Keratinocyte (primary cell): ENCODE measurements around the gene PEPD. TPM values are rescaled to one million over a fixed set of nuclear protein-coding genes. Genes with fewer than 3 reads are reported as not detected.

Experiments used
- DNase-seq: peaks from one replicate; pipeline ENCODE4 v3.0.0-alpha.2; 2011; ENCODE audit warnings: low read depth, missing footprints, low spot score
- FAIRE-seq: peaks from 2 replicates; lab custom pipeline; 2011; peaks lifted over from hg19 to GRCh38; lab: Jason Lieb, UNC
- H2AFZ ChIP-seq: 2 replicates; pipeline ENCODE4 v1.6.0; 2012; ENCODE audit warnings: low read length, control low read depth, inconsistent platforms; ENCODE audit not compliant: control insufficient read depth
- H3K27ac ChIP-seq: 2 replicates; pipeline ENCODE4 v1.5.1; 2011; ENCODE audit warnings: low read length; ENCODE audit not compliant: control insufficient read depth, insufficient read depth
- H3K27me3 ChIP-seq: 3 replicates; pipeline ENCODE4 v1.6.0; 2011; ENCODE audit warnings: low read length; ENCODE audit not compliant: control insufficient read depth, insufficient read depth; ENCODE audit errors: extremely low read depth
- H3K36me3 ChIP-seq, 2 experiments: 2 replicates in 1 of 2; 3 replicates in 1 of 2; pipeline ENCODE4 v1.5.1; 2011; ENCODE audit warnings: low read length in 2 of 2, mild to moderate bottlenecking in 1 of 2; ENCODE audit not compliant: control insufficient read depth in 2 of 2, insufficient read depth in 2 of 2; ENCODE audit errors: extremely low read depth in 1 of 2
- H3K4me1 ChIP-seq: 3 replicates; pipeline ENCODE4 v1.5.1; 2011; ENCODE audit warnings: low read length; ENCODE audit not compliant: control insufficient read depth, insufficient read depth; ENCODE audit errors: extremely low read depth
- H3K4me2 ChIP-seq: 3 replicates; pipeline ENCODE4 v1.6.0; 2011; ENCODE audit warnings: low read depth, low read length; ENCODE audit not compliant: control insufficient read depth, insufficient read depth; ENCODE audit errors: extremely low read depth
- H3K4me3 ChIP-seq, 3 experiments: fragments of 200-600 bp in 1 of 3; sonication (generic) in 1 of 3; 2 replicates in 2 of 3; 3 replicates in 1 of 3; pipeline ENCODE4 v1.5.1; 2011 to 2016; ENCODE audit warnings: low read length in 3 of 3, mild to moderate bottlenecking in 3 of 3, control low read depth in 2 of 3, inconsistent platforms in 1 of 3, low read depth in 1 of 3, mixed read lengths in 1 of 3, mixed run types in 1 of 3, moderate library complexity in 1 of 3; ENCODE audit not compliant: control insufficient read depth in 2 of 3, insufficient read depth in 2 of 3; ENCODE audit errors: extremely low read depth in 1 of 3
- H3K79me2 ChIP-seq: 2 replicates; pipeline ENCODE4 v1.6.0; 2012; ENCODE audit warnings: low read length; ENCODE audit not compliant: control insufficient read depth, insufficient read depth
- H3K9ac ChIP-seq: 3 replicates; pipeline ENCODE4 v1.6.0; 2011; ENCODE audit warnings: low read length; ENCODE audit not compliant: control insufficient read depth, insufficient read depth; ENCODE audit errors: extremely low read depth
- H3K9me1 ChIP-seq: 3 replicates; pipeline ENCODE4 v1.6.0; 2011; ENCODE audit warnings: low read length; ENCODE audit not compliant: control insufficient read depth, insufficient read depth; ENCODE audit errors: extremely low read depth
- H3K9me3 ChIP-seq: 2 replicates; pipeline ENCODE4 v1.5.1; 2012; ENCODE audit warnings: low read depth, low read length; ENCODE audit not compliant: control insufficient read depth
- H4K20me1 ChIP-seq: 3 replicates; pipeline ENCODE4 v1.6.0; 2011; ENCODE audit warnings: low read length; ENCODE audit not compliant: control insufficient read depth, insufficient read depth; ENCODE audit errors: extremely low read depth
- EZH2 ChIP-seq: IDR thresholded peaks from one replicate; pipeline ENCODE4 v1.6.1; 2012; ENCODE audit warnings: inconsistent platforms, mild to moderate bottlenecking, low read length, moderate library complexity
- dilution Hi-C: fragments of 300-500 bp; cut with MboI; formaldehyde crosslinking; loops from one replicate; pipeline ENCODE4 v1.7.0; 2020; ENCODE audit warnings: low sequenced_read_pairs; ENCODE audit not compliant: extremely low pct_ligation_motif_present
- polyA plus RNA-seq, 5 experiments: library from polyadenylated mRNA; depleted of rRNA in 3 of 5; stranded (reverse) in 3 of 5; stranded (forward) in 1 of 5; unstranded in 1 of 5; fragments of >200 nt; gene quantifications; 1 replicate in 1 of 5; 2 replicates in 3 of 5; 3 replicates in 1 of 5; pipeline versions ENCODE4 v1.2.1 to v1.2.3, GENCODE V29; 2011 to 2012; ENCODE audit warnings: missing spikeins in 2 of 5, low read depth in 1 of 5, low replicate concordance in 1 of 5
- TF ChIP-seq, protein P1 (sequence below), 3 experiments: IDR thresholded peaks in 1 of 3; conservative IDR thresholded peaks in 1 of 3; optimal IDR thresholded peaks in 1 of 3; 2 replicates in 2 of 3; 3 replicates in 1 of 3; pipeline versions ENCODE3 to v1.5.1; 2011; ENCODE audit warnings: low read length in 3 of 3, mild to moderate bottlenecking in 3 of 3, moderate library complexity in 2 of 3, control low read depth in 1 of 3, inconsistent platforms in 1 of 3; ENCODE audit not compliant: insufficient read depth in 2 of 3; ENCODE audit errors: extremely low read depth in 1 of 3

The PEPD gene
- polyA plus RNA-seq, 1 donor (not counting 4 experiments of a cell fraction or from before 2014, with no cell fraction given), result 36.9 TPM

GRCh38 chr19:33437393-33437820 is 84.2 kb downstream of the PEPD start:
- H4K20me1 ChIP-seq, result no peaks in the 10 kb centered on the region
- H3K4me1 ChIP-seq, result no peaks in the 10 kb centered on the region
- H3K36me3 ChIP-seq, result peaks cover 0 to 4% of the 10 kb centered on the region in 2 experiments
- H3K27me3 ChIP-seq, result peaks cover 4% of the 10 kb centered on the region
- TF ChIP-seq, protein P1, sequence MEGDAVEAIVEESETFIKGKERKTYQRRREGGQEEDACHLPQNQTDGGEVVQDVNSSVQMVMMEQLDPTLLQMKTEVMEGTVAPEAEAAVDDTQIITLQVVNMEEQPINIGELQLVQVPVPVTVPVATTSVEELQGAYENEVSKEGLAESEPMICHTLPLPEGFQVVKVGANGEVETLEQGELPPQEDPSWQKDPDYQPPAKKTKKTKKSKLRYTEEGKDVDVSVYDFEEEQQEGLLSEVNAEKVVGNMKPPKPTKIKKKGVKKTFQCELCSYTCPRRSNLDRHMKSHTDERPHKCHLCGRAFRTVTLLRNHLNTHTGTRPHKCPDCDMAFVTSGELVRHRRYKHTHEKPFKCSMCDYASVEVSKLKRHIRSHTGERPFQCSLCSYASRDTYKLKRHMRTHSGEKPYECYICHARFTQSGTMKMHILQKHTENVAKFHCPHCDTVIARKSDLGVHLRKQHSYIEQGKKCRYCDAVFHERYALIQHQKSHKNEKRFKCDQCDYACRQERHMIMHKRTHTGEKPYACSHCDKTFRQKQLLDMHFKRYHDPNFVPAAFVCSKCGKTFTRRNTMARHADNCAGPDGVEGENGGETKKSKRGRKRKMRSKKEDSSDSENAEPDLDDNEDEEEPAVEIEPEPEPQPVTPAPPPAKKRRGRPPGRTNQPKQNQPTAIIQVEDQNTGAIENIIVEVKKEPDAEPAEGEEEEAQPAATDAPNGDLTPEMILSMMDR (optimal IDR thresholded peaks at IDR 0.05 in 1 of 3, IDR thresholded peaks at IDR 0.05 in 1 of 3, conservative IDR thresholded peaks at IDR 0.05 in 1 of 3; ENCODE audit: extremely low read depth in 1 of 3, insufficient read depth in 2 of 3, low read length in 3 of 3), result no peak
- TF ChIP-seq EZH2, result no peak
- H3K4me2 ChIP-seq, result no peak overlapping the region
- dilution Hi-C loops, result no loop called here
- no peak overlapping the region for H3K9ac ChIP-seq
- no peaks in the 10 kb centered on the region for H3K9me3 ChIP-seq
- H3K9me1 ChIP-seq, result no peaks in the 10 kb centered on the region
- DNase-seq, result no peak
- H3K79me2 ChIP-seq, result no peaks in the 10 kb centered on the region
- H3K27ac ChIP-seq, result no peak overlapping the region
- H2AFZ ChIP-seq, result no peak overlapping the region
- FAIRE-seq, result no peak
- H3K4me3 ChIP-seq, result no peak overlapping the region

DNA sequence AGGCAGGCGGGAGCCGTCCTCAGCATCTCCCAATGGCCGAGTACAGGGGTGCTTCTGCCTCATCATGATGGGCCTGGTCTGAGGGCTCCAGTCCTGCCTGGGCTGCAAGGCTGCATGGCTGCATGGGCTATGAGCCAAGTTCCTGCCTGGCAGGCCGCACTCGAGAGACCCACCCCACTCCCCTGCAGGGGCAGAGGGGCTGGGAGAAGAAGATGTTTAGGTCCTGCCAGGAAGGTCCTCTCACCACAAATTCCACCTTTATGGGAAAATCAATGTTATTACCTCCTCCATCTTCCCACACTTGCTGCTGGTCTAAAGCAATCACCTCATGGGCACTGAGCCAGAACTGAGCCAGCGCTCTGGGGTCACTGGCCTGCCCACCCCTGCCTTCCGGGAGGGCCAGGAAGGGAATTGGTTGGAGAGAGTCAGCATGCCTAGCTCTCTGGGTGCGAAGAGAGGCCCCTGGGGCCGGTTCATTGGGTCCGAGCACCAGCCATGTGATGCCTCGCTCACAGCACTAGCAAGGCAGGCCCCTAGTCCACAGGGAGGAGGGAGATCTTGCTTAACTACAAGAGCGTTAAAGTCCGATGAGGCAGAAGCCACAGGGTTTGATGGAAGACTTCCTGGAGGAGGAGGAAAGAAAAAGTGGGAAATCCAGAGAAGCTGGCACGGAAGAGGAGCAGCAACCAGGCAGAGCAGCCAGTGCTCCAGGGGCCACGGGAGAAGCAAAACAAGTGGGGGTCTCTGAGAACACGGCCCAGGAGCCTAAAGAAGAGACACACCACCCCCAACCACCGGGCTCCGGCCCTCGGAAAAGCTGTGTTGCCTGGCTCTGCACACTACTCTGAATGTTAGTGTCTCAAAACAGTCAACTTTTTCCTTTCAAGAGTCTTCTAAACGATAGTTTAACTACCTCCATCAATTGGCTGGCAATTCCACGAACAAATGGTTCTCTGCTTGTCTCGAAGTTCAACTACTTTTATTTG is 84.9 kb downstream of the PEPD start:
- H2AFZ ChIP-seq, result no peak overlapping the region
- no peaks in the 10 kb centered on the region for H3K9me3 ChIP-seq
- no peaks in the 10 kb centered on the region for H3K4me1 ChIP-seq
- H3K9ac ChIP-seq, result no peak overlapping the region
- TF ChIP-seq, protein P1 (optimal IDR thresholded peaks at IDR 0.05 in 1 of 3, IDR thresholded peaks at IDR 0.05 in 1 of 3, conservative IDR thresholded peaks at IDR 0.05 in 1 of 3; ENCODE audit: extremely low read depth in 1 of 3, insufficient read depth in 2 of 3, low read length in 3 of 3), result no peak
- TF ChIP-seq EZH2, result no peak
- no peak for FAIRE-seq
- H3K4me2 ChIP-seq, result no peak overlapping the region
- dilution Hi-C loops, result no loop called here
- no peak for DNase-seq
- H3K27me3 ChIP-seq, result peaks cover 7% of the 10 kb centered on the region
- no peaks in the 10 kb centered on the region for H3K9me1 ChIP-seq
- no peaks in the 10 kb centered on the region for H3K79me2 ChIP-seq
- peaks cover 0 to 4% of the 10 kb centered on the region in 2 experiments for H3K36me3 ChIP-seq
- no peak overlapping the region for H3K4me3 ChIP-seq
- H3K27ac ChIP-seq, result no peak overlapping the region
- no peaks in the 10 kb centered on the region for H4K20me1 ChIP-seq
